ENCODE data around the gene NAV1. TPM values are rescaled to one million over a fixed set of nuclear protein-coding genes. Genes with fewer than 3 reads are reported as not detected.

The NAV1 gene
- total and polyA plus RNA-seq, 2 of the 8 experiments (the other 6 are each of a cell fraction or from before 2014, with no cell fraction given), result 9.9 to 42.7 TPM

GRCh38 chr1:201501144-201501543 is 37.8 kb upstream of the NAV1 start:
- FAIRE-seq (no peak), DNase-seq (ENCODE audit: low read depth in 1 of 2, low spot score in 2 of 2) (no peak)
- H3K23ac ChIP-seq (ENCODE audit: insufficient read length), result no peak overlapping the region
- H3K56ac ChIP-seq (replicated peaks; ENCODE audit: insufficient read length, low read depth, low read length), result no peak overlapping the region
- H3K27ac ChIP-seq (ENCODE audit: low read depth, low read length), result no peak overlapping the region
- H3K4me3 ChIP-seq (ENCODE audit: extremely low read depth in 1 of 4, insufficient read depth in 2 of 4, low read depth in 3 of 4, low read length in 4 of 4), result no peak overlapping the region
- H2BK15ac ChIP-seq (ENCODE audit: low read length), result 0 out of 2 replicates have a peak overlapping the region, but pooled peaks have one; percentile 0
- peak overlapping the region; percentile 47 for H4K91ac ChIP-seq (replicated peaks; ENCODE audit: insufficient read length, low read length)
- peak overlapping the region; percentile 48 for H2BK120ac ChIP-seq (replicated peaks; ENCODE audit: low read depth, low read length)
- no peak overlapping the region for H3K4ac ChIP-seq (replicated peaks; ENCODE audit: insufficient read length, low read depth, low read length)
- H3K23me2 ChIP-seq (ENCODE audit: low read depth, low read length), result peaks cover 3% of the 10 kb centered on the region; the same call in 1 of the 2 replicates
- peak overlapping the region; percentile 24; the same call in 1 of the 2 replicates for H3K18ac ChIP-seq (ENCODE audit: extremely low read depth, low read length)
- H2AK5ac ChIP-seq (ENCODE audit: low read depth, low read length), result peak overlapping the region; percentile 32; the same call in 1 of the 2 replicates
- ChIA-PET POLR2A (ENCODE audit: partially characterized antibody) (interaction anchor here (1.0 to 6.9 kb wide), 3 partner anchors 12 to 41 kb away, joined by 3 to 52 read pairs (median 15); no protein-coding TSS in a partner anchor), CTCF (ENCODE audit: partially characterized antibody) (interaction anchor here (0.7 to 27.5 kb wide), 11 partner anchors 17 to 395 kb away, joined by 3 to 929 read pairs (median 4); partner anchors contain the start of gene NAV1)
- no peaks in the 10 kb centered on the region for H3K9me3 ChIP-seq (ENCODE audit: insufficient read depth in 2 of 2, low read depth in 1 of 2, low read length in 1 of 2)
- 0 out of 2 replicates have a peak overlapping the region, but pooled peaks have one; percentile 53 for H2BK5ac ChIP-seq (ENCODE audit: low read depth, low read length)
- H3K4me1 ChIP-seq (replicated peaks in 1 of 4; ENCODE audit: control insufficient read depth in 3 of 4, insufficient read depth in 4 of 4, low read length in 3 of 4), result peaks cover 11 to 30% (median 23%) of the 10 kb centered on the region in 4 experiments
- H3K4me2 ChIP-seq (ENCODE audit: insufficient read depth in 1 of 2, low read depth in 2 of 2, low read length in 2 of 2), result no peak overlapping the region
- WGBS, 2 experiments (ENCODE audit: extremely low coverage in 1 of 2, insufficient coverage in 1 of 2, insufficient read length in 1 of 2, insufficient replicate concordance in 2 of 2, low coverage in 1 of 2, low lambda C conversion rate in 2 of 2, missing lambda C conversion rate in 1 of 2), result 92% methylated on average over 8 of the region's 8 CpGs; no CpG with 5 or more reads in 1 of the 2 experiments
- peaks cover 0 to 6% (median 3%) of the 10 kb centered on the region in 4 experiments; a peak in 6 of 7 replicates for H3K27me3 ChIP-seq (replicated peaks in 1 of 4; ENCODE audit: control insufficient read depth in 3 of 4, extremely low read depth in 1 of 4, insufficient read depth in 3 of 4, low read length in 3 of 4)
- no peak overlapping the region for H2AFZ ChIP-seq (ENCODE audit: low read length)
- peak overlapping the region; percentile 98; the same call in 1 of the 2 replicates for H2BK12ac ChIP-seq (ENCODE audit: low read depth, low read length)
- TF ChIP-seq, protein P1, sequence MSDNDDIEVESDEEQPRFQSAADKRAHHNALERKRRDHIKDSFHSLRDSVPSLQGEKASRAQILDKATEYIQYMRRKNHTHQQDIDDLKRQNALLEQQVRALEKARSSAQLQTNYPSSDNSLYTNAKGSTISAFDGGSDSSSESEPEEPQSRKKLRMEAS (IDR thresholded peaks at IDR 0.05), result no peak
- TF ChIP-seq RXRA (IDR thresholded peaks at IDR 0.05; ENCODE audit: insufficient read depth, low read depth, low read length), result no peak
- TF ChIP-seq, protein P2, sequence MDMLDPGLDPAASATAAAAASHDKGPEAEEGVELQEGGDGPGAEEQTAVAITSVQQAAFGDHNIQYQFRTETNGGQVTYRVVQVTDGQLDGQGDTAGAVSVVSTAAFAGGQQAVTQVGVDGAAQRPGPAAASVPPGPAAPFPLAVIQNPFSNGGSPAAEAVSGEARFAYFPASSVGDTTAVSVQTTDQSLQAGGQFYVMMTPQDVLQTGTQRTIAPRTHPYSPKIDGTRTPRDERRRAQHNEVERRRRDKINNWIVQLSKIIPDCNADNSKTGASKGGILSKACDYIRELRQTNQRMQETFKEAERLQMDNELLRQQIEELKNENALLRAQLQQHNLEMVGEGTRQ (IDR thresholded peaks at IDR 0.05; ENCODE audit: low read length), result no peak
- no peak for TF ChIP-seq RFX5 (IDR thresholded peaks at IDR 0.05; ENCODE audit: borderline replicate concordance, low read depth, low read length)
- TF ChIP-seq TAF7 (optimal IDR thresholded peaks at IDR 0.05; ENCODE audit: borderline replicate concordance, low read depth, low read length), result no peak
- TF ChIP-seq POLR2AphosphoS5 (IDR thresholded peaks at IDR 0.05; ENCODE audit: low read depth, low read length), result no peak
- no peak for TF ChIP-seq KDM4A (IDR thresholded peaks at IDR 0.05; ENCODE audit: low read depth, low read length, severe bottlenecking)
- no peak overlapping the region for H4K8ac ChIP-seq (ENCODE audit: extremely low read depth, insufficient read depth, low read length)
- H4K5ac ChIP-seq (ENCODE audit: insufficient read length, low read depth, low read length), result no peak overlapping the region
- peak overlapping the region; percentile 62; the same call in 1 of the 2 replicates for H2BK20ac ChIP-seq (ENCODE audit: low read length)
- H3K79me2 ChIP-seq (ENCODE audit: control insufficient read depth in 1 of 2, insufficient read depth in 2 of 2, low read length in 2 of 2), result no peaks in the 10 kb centered on the region
- no peaks in the 10 kb centered on the region for H4K20me1 ChIP-seq (replicated peaks in 1 of 2; ENCODE audit: control insufficient read depth in 1 of 2, insufficient read depth in 2 of 2, low read length in 2 of 2)
- no peaks in the 10 kb centered on the region for H3K79me1 ChIP-seq (ENCODE audit: low read depth, low read length)
- no peak overlapping the region for H3K14ac ChIP-seq (ENCODE audit: insufficient read length)
- no peaks in the 10 kb centered on the region for H3K36me3 ChIP-seq (ENCODE audit: control insufficient read depth in 2 of 4, insufficient read depth in 4 of 4, low read length in 3 of 4)
- no peak overlapping the region for H3K9ac ChIP-seq (replicated peaks in 1 of 4; ENCODE audit: extremely low read depth in 1 of 4, low read depth in 3 of 4, low read length in 3 of 4)

Data from H1 (cell line).